ENCODE results near the gene MYO7A.

- no peak for TF ChIP-seq EZH2 (IDR thresholded peaks at IDR 0.05; ENCODE audit: low read depth, low read length, severe bottlenecking)
- no peak for TF ChIP-seq CTCF (IDR thresholded peaks at IDR 0.05; ENCODE audit: control extremely low read depth in 1 of 3, insufficient read depth in 1 of 3, low read depth in 1 of 3, low read length in 3 of 3)
- TF ChIP-seq RAD21 (IDR thresholded peaks at IDR 0.05 in 1 of 2, conservative IDR thresholded peaks at IDR 0.05 in 1 of 2; ENCODE audit: low read depth in 2 of 2, low read length in 2 of 2), result no peak
- no peak for TF ChIP-seq NRF1 (IDR thresholded peaks at IDR 0.05; ENCODE audit: low read depth, low read length)
- TF ChIP-seq CHD2 (IDR thresholded peaks at IDR 0.05; ENCODE audit: low read length), result no peak
Measured at GRCh38 chr11:77144857-77145428, 16.9 kb downstream of the MYO7A start.
